H1 (cell line): ENCODE results near the gene SHROOM3. TPM values are rescaled to one million over a fixed set of nuclear protein-coding genes. Genes with fewer than 3 reads are reported as not detected.

Experiments
- CHD1 ChIP-seq: IDR thresholded peaks from 2 replicates; pipeline ENCODE4 v1.6.1; 2012; ENCODE audit warnings: low read depth, low read length, improper control_type of control experiment
- SIX5 ChIP-seq: IDR thresholded peaks from 2 replicates; pipeline ENCODE4 v1.6.1; 2011; ENCODE audit warnings: mild to moderate bottlenecking, low read depth, low read length
- polyA plus RNA-seq, 7 experiments: library from polyadenylated mRNA; depleted of rRNA in 3 of 7; stranded (reverse) in 5 of 7; unstranded in 2 of 7; fragments of >200 nt in 5 of 7; fragments of 200-250 nt in 2 of 7; gene quantifications; 1 replicate in 5 of 7; 2 replicates in 1 of 7; 4 replicates in 1 of 7; pipeline versions ENCODE4 v1.2.1 to v1.2.3, GENCODE V29; 2011 to 2013; ENCODE audit warnings: missing spikeins in 2 of 7, mixed read lengths in 2 of 7
- total RNA-seq: library from RNA; stranded (reverse); fragmentation: NEBNext Ultra II Directional; extraction: Animal tissue kit (Norgen Biotek cat#: 25700); gene quantifications from 2 replicates; pipeline ENCODE4 v1.2.1, GENCODE V29; 2021

Gene SHROOM3
- total and polyA plus RNA-seq, 2 of the 8 experiments (the other 6 are each of a cell fraction or from before 2014, with no cell fraction given), result 15.8 to 34.0 TPM

GRCh38 chr4:76658231-76659102, 223.4 kb downstream of the SHROOM3 start (continued):
- TF ChIP-seq CHD1 (no peak), SIX5 (no peak)
